Caki2 (cell line): ENCODE measurements around the gene AFAP1. TPM values are rescaled to one million over a fixed set of nuclear protein-coding genes. Genes with fewer than 3 reads are reported as not detected.

Experiments used
- DNase-seq: peaks from one replicate; pipeline ENCODE4 v3.0.0-alpha.2; 2015; ENCODE audit warnings: low read depth
- in situ Hi-C: cut with HindIII; loops from 2 replicates; pipeline ENCODE4 v1.10.0; 2016; ENCODE audit warnings: low sequenced_read_pairs, low pct_unique_long_range_greater_than_20kb, mixed read lengths
- total RNA-seq: library from RNA; depleted of rRNA; stranded (reverse); fragments of >200 nt; shearing (Covaris generic); gene quantifications from 2 replicates; pipeline ENCODE4 v1.2.3, GENCODE V29; 2014; ENCODE audit warnings: low replicate concordance; rRNA removed

The AFAP1 gene
- 15.0 and 16.1 TPM in 2 replicates for total RNA-seq

GRCh38 chr4:7939377-7940108 lies at the start of gene AFAP1:
Gene AFAP1 (minus strand): TSS chr4:7939861. CDS start chr4:7872078, 67,783 bp downstream.
- DNase-seq = peak; percentile 69
- in situ Hi-C loops = no loop called here

- no peak for DNase-seq
- in situ Hi-C loops = no loop called here
These were observed 48.8 kb upstream of the AFAP1 start for GRCh38 chr4:7988437-7988836.

- DNase-seq = peak; percentile 48
- in situ Hi-C loops = no loop called here
These were observed 47.7 kb upstream of the AFAP1 start for GRCh38 chr4:7987148-7987989.

- DNase-seq = no peak
- in situ Hi-C loops = no loop called here
These were observed 46.3 kb upstream of the AFAP1 start for GRCh38 chr4:7985891-7986441.

GRCh38 chr4:7985072-7985471 lies 45.4 kb upstream of the AFAP1 start:
- DNase-seq = no peak
- in situ Hi-C loops = no loop called here

- in situ Hi-C loops = no loop called here
- DNase-seq = no peak
These were observed 44.7 kb upstream of the AFAP1 start for GRCh38 chr4:7984286-7984925.

- DNase-seq = no peak
- in situ Hi-C loops = no loop called here
These were observed 43.6 kb upstream of the AFAP1 start for GRCh38 chr4:7983296-7983695.

GRCh38 chr4:7981738-7982394 lies 42.2 kb upstream of the AFAP1 start:
- no peak for DNase-seq
- in situ Hi-C loops = no loop called here

GRCh38 chr4:7980036-7980435 lies 40.4 kb upstream of the AFAP1 start:
- DNase-seq = no peak
- in situ Hi-C loops = no loop called here

- no peak for DNase-seq
- in situ Hi-C loops = no loop called here
These were observed 39.9 kb upstream of the AFAP1 start for GRCh38 chr4:7979652-7979968.

GRCh38 chr4:7978907-7979651 lies 39.4 kb upstream of the AFAP1 start:
- DNase-seq = no peak
- in situ Hi-C loops = no loop called here

GRCh38 chr4:7978489-7978888 lies 38.8 kb upstream of the AFAP1 start:
- in situ Hi-C loops = no loop called here
- peak; percentile 44 for DNase-seq

- no peak for DNase-seq
- in situ Hi-C loops = no loop called here
These were observed 37.0 kb upstream of the AFAP1 start for GRCh38 chr4:7976634-7977033.

- in situ Hi-C loops = no loop called here
- no peak for DNase-seq
These were observed 36.4 kb upstream of the AFAP1 start for GRCh38 chr4:7976025-7976424.

- in situ Hi-C loops = no loop called here
- no peak for DNase-seq
These were observed 34.8 kb upstream of the AFAP1 start for GRCh38 chr4:7974425-7974824.

- peak; percentile 75 for DNase-seq
These were observed 33.9 kb upstream of the AFAP1 start for GRCh38 chr4:7973545-7973981.

GRCh38 chr4:7971881-7972500 lies 32.3 kb upstream of the AFAP1 start:
- no peak for DNase-seq

More at GRCh38 chr4:7973545-7973981, 33.9 kb upstream of the AFAP1 start:
- in situ Hi-C loops = no loop called here

More at GRCh38 chr4:7971881-7972500, 32.3 kb upstream of the AFAP1 start:
- in situ Hi-C loops = no loop called here
